Liver (tissue), 3 donors: ENCODE results near the gene KLRC2.
"Not testable (repeated sequence)": the region's sequence is repeated elsewhere in the genome, so short reads cannot be mapped to it uniquely, and the experiment has no call there.

Experiments
- EGR1 ChIP-seq, 2 donors: IDR thresholded peaks; 2 replicates each; pipeline ENCODE4 v1.6.1; 2016 to 2018; ENCODE audit warnings: antibody characterized with exemption in 2 of 2, low read depth in 2 of 2
- FOXA1 ChIP-seq: IDR thresholded peaks from 2 replicates; pipeline ENCODE4 v1.6.1; 2016; ENCODE audit warnings: antibody characterized with exemption
- GABPA ChIP-seq, 2 donors: IDR thresholded peaks in 1 of 2; conservative IDR thresholded peaks in 1 of 2; 2 replicates each; pipeline ENCODE4 v1.6.1; 2016; ENCODE audit warnings: antibody characterized with exemption in 2 of 2, mild to moderate bottlenecking in 1 of 2, moderate library complexity in 1 of 2
- JUND ChIP-seq, 2 donors: IDR thresholded peaks; 2 replicates each; pipeline ENCODE4 v1.6.1; 2016; ENCODE audit warnings: antibody characterized with exemption in 2 of 2
- RAD21 ChIP-seq, 2 donors: IDR thresholded peaks; 2 replicates each; pipeline ENCODE4 v1.6.1; 2016; ENCODE audit warnings: antibody characterized with exemption in 2 of 2, mild to moderate bottlenecking in 2 of 2
- RXRA ChIP-seq, 2 donors: IDR thresholded peaks; 2 replicates each; pipeline ENCODE4 v1.6.1; 2017 to 2018; ENCODE audit warnings: antibody characterized with exemption in 2 of 2, mild to moderate bottlenecking in 1 of 2
- SP1 ChIP-seq: IDR thresholded peaks from 2 replicates; pipeline ENCODE4 v1.6.1; 2018; ENCODE audit warnings: antibody characterized with exemption, mild to moderate bottlenecking
- TAF1 ChIP-seq: conservative IDR thresholded peaks from 2 replicates; pipeline ENCODE4 v1.6.1; 2016; ENCODE audit warnings: antibody characterized with exemption, mild to moderate bottlenecking
- YY1 ChIP-seq: IDR thresholded peaks from 2 replicates; pipeline ENCODE4 v1.6.1; 2016; ENCODE audit warnings: antibody characterized with exemption, mild to moderate bottlenecking
- TF ChIP-seq, protein P1 (sequence below): fragments of 150-350 bp; IDR thresholded peaks from 2 replicates; pipeline ENCODE4 v1.5.1; 2017; ENCODE audit warnings: improper control_type of control experiment, low read depth, low read length; ENCODE audit not compliant: missing input control
- TF ChIP-seq, protein P2 (sequence below): IDR thresholded peaks from 2 replicates; pipeline ENCODE4 v1.6.1; 2016; ENCODE audit warnings: antibody characterized with exemption
- TF ChIP-seq, protein P3 (sequence below): IDR thresholded peaks from 2 replicates; pipeline ENCODE4 v1.6.1; 2016; ENCODE audit warnings: antibody characterized with exemption, mild to moderate bottlenecking
- TF ChIP-seq, protein P4 (sequence below): IDR thresholded peaks from 2 replicates; pipeline ENCODE4 v1.6.1; 2016; ENCODE audit warnings: antibody characterized with exemption
- donor health status: healthy.
- donor health status: healthy.

DNA sequence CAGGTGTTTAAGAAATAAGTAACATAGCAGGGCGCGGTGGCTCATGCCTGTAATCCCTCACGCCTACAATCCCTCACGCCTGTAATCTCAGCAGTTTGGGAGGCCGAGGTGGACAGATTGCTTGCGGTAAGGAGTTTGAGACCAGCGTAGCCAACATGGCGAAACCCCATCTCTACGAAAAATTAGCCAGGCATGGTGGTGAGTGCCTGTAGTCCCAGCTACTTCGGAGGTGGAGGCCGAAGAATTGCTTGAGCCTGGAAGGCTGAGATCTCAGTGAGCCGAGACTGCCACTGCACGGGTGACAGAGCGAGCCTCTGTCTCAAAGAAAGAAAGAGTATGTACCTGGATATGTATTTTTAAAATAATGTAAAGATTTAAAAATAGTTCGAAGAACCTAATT, 39.6 kb downstream of the KLRC2 start:
- TF ChIP-seq, protein P1, sequence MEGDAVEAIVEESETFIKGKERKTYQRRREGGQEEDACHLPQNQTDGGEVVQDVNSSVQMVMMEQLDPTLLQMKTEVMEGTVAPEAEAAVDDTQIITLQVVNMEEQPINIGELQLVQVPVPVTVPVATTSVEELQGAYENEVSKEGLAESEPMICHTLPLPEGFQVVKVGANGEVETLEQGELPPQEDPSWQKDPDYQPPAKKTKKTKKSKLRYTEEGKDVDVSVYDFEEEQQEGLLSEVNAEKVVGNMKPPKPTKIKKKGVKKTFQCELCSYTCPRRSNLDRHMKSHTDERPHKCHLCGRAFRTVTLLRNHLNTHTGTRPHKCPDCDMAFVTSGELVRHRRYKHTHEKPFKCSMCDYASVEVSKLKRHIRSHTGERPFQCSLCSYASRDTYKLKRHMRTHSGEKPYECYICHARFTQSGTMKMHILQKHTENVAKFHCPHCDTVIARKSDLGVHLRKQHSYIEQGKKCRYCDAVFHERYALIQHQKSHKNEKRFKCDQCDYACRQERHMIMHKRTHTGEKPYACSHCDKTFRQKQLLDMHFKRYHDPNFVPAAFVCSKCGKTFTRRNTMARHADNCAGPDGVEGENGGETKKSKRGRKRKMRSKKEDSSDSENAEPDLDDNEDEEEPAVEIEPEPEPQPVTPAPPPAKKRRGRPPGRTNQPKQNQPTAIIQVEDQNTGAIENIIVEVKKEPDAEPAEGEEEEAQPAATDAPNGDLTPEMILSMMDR: not testable (repeated sequence)
- not testable (repeated sequence) for TF ChIP-seq RAD21 (IDR thresholded peaks at IDR 0.05); RXRA (IDR thresholded peaks at IDR 0.05); GABPA (IDR thresholded peaks at IDR 0.05 in 1 of 2, conservative IDR thresholded peaks at IDR 0.05 in 1 of 2); YY1; SP1; TAF1; JUND (IDR thresholded peaks at IDR 0.05); FOXA1; EGR1 (IDR thresholded peaks at IDR 0.05; ENCODE audit: low read depth in 2 of 2)
- TF ChIP-seq, protein P2, sequence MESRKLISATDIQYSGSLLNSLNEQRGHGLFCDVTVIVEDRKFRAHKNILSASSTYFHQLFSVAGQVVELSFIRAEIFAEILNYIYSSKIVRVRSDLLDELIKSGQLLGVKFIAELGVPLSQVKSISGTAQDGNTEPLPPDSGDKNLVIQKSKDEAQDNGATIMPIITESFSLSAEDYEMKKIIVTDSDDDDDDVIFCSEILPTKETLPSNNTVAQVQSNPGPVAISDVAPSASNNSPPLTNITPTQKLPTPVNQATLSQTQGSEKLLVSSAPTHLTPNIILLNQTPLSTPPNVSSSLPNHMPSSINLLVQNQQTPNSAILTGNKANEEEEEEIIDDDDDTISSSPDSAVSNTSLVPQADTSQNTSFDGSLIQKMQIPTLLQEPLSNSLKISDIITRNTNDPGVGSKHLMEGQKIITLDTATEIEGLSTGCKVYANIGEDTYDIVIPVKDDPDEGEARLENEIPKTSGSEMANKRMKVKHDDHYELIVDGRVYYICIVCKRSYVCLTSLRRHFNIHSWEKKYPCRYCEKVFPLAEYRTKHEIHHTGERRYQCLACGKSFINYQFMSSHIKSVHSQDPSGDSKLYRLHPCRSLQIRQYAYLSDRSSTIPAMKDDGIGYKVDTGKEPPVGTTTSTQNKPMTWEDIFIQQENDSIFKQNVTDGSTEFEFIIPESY: not testable (repeated sequence)
- TF ChIP-seq, protein P3, sequence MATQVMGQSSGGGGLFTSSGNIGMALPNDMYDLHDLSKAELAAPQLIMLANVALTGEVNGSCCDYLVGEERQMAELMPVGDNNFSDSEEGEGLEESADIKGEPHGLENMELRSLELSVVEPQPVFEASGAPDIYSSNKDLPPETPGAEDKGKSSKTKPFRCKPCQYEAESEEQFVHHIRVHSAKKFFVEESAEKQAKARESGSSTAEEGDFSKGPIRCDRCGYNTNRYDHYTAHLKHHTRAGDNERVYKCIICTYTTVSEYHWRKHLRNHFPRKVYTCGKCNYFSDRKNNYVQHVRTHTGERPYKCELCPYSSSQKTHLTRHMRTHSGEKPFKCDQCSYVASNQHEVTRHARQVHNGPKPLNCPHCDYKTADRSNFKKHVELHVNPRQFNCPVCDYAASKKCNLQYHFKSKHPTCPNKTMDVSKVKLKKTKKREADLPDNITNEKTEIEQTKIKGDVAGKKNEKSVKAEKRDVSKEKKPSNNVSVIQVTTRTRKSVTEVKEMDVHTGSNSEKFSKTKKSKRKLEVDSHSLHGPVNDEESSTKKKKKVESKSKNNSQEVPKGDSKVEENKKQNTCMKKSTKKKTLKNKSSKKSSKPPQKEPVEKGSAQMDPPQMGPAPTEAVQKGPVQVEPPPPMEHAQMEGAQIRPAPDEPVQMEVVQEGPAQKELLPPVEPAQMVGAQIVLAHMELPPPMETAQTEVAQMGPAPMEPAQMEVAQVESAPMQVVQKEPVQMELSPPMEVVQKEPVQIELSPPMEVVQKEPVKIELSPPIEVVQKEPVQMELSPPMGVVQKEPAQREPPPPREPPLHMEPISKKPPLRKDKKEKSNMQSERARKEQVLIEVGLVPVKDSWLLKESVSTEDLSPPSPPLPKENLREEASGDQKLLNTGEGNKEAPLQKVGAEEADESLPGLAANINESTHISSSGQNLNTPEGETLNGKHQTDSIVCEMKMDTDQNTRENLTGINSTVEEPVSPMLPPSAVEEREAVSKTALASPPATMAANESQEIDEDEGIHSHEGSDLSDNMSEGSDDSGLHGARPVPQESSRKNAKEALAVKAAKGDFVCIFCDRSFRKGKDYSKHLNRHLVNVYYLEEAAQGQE: not testable (repeated sequence)
- TF ChIP-seq, protein P4, sequence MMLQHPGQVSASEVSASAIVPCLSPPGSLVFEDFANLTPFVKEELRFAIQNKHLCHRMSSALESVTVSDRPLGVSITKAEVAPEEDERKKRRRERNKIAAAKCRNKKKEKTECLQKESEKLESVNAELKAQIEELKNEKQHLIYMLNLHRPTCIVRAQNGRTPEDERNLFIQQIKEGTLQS: not testable (repeated sequence)
